HepG2 (cell line): ENCODE measurements around the gene FAM131C. TPM values are rescaled to one million over a fixed set of nuclear protein-coding genes. Genes with fewer than 3 reads are reported as not detected.

Source experiments
- ATAC-seq: fragments of 200-7000 bp; cut with Tn5 transposase; 3 replicates; pipeline ENCODE4 v1.9.1; 2020; ENCODE audit warnings: mild to moderate bottlenecking, moderate library complexity
- BruUV-seq: library from RNA; stranded (reverse); fragments of 400-500 nt; replicated peaks from 2 replicates; lab custom pipeline; 2021; lab: Mats Ljungman, UMichigan
- CTCF ChIA-PET: fragments of 300-600 bp; formaldehyde crosslinking; extraction: SDS; loops from one replicate; lab custom pipeline; 2021; ENCODE audit warnings: low total read pairs, inconsistent platforms, low intra/inter-chr PET ratio; lab: Yijun Ruan, JAX
- POLR2A ChIA-PET: fragments of 350-600 bp; sonication (Branson Sonifier 250); formaldehyde crosslinking; loops from one replicate; lab custom pipeline; 2020; ENCODE audit warnings: antibody characterized with exemption, inconsistent platforms; lab: Yijun Ruan, JAX
- DNase-seq: peaks from one replicate; pipeline ENCODE4 v3.0.0-alpha.2; 2015; ENCODE audit warnings: low spot score
- FAIRE-seq: peaks from 3 replicates; lab custom pipeline; 2011; peaks lifted over from hg19 to GRCh38; lab: Jason Lieb, UNC
- H2AFZ ChIP-seq: one replicate; pipeline ENCODE4 v1.6.1; 2011; ENCODE audit warnings: low read length, inconsistent platforms
- H3K27ac ChIP-seq: fragments of 300-600 bp; 3 replicates; pipeline ENCODE4 v1.8.0; 2011; ENCODE audit warnings: mixed run types, mild to moderate bottlenecking, mixed read lengths, low read length, inconsistent platforms; ENCODE audit not compliant: insufficient read depth; ENCODE audit errors: extremely low read length
- H3K27me3 ChIP-seq, 2 experiments: fragments of 200-600 bp in 1 of 2; 2 replicates in 1 of 2; 3 replicates in 1 of 2; pipeline versions ENCODE4 v1.6.0 to v1.8.0; 2011; ENCODE audit warnings: low read length in 2 of 2, mild to moderate bottlenecking in 2 of 2, moderate library complexity in 2 of 2, inconsistent platforms in 1 of 2; ENCODE audit not compliant: insufficient read depth in 2 of 2, control insufficient read depth in 1 of 2
- H3K36me3 ChIP-seq, 2 experiments: fragments of 200-600 bp in 1 of 2; replicated peaks in 1 of 2; 2 replicates in 1 of 2; 3 replicates in 1 of 2; pipeline versions ENCODE4 v1.5.1 to v1.8.0; 2011; ENCODE audit warnings: low read length in 2 of 2, inconsistent platforms in 1 of 2; ENCODE audit not compliant: insufficient read depth in 2 of 2, control insufficient read depth in 1 of 2
- H3K4me1 ChIP-seq: 2 replicates; pipeline ENCODE4 v1.5.1; 2012; ENCODE audit warnings: low read length, inconsistent platforms; ENCODE audit not compliant: insufficient read depth
- H3K4me2 ChIP-seq: 2 replicates; pipeline ENCODE4 v1.6.0; 2011; ENCODE audit warnings: low read depth, low read length, inconsistent platforms
- H3K4me3 ChIP-seq, 3 experiments: fragments of 200-600 bp in 1 of 3; sonication (generic), shearing (Covaris generic) in 1 of 3; replicated peaks in 1 of 3; 2 replicates each; pipeline ENCODE4 v1.5.1; 2011 to 2016; ENCODE audit warnings: low read length in 3 of 3, inconsistent platforms in 2 of 3, low read depth in 2 of 3, mild to moderate bottlenecking in 2 of 3, control low read depth in 1 of 3, mixed read lengths in 1 of 3; ENCODE audit not compliant: insufficient read depth in 1 of 3
- H3K79me2 ChIP-seq: one replicate; pipeline ENCODE4 v1.6.1; 2011; ENCODE audit warnings: low read length, inconsistent platforms; ENCODE audit not compliant: insufficient read depth
- H3K9ac ChIP-seq: 2 replicates; pipeline ENCODE4 v1.6.0; 2011; ENCODE audit warnings: mild to moderate bottlenecking, low read depth, low read length, inconsistent platforms; ENCODE audit not compliant: insufficient read depth
- H3K9me3 ChIP-seq: 2 replicates; pipeline ENCODE4 v1.5.1; 2012; ENCODE audit warnings: mild to moderate bottlenecking, low read length
- H4K20me1 ChIP-seq: 2 replicates; pipeline ENCODE4 v1.6.0; 2011; ENCODE audit warnings: inconsistent platforms, mild to moderate bottlenecking, low read length, moderate library complexity; ENCODE audit not compliant: insufficient read depth
- FIP1L1 ChIP-seq: fragments of 200-400 bp; formaldehyde crosslinking; IDR thresholded peaks from 2 replicates; pipeline ENCODE4 v1.6.1; 2018; ENCODE audit warnings: low read depth, mild to moderate bottlenecking, low read length, moderate library complexity, borderline replicate concordance; ENCODE audit not compliant: insufficient read depth
- HNRNPH1 ChIP-seq: fragments of 200-400 bp; formaldehyde crosslinking; optimal IDR thresholded peaks from 2 replicates; pipeline ENCODE3; 2017; ENCODE audit warnings: mild to moderate bottlenecking, low read depth, low read length
- RARA ChIP-seq: IDR thresholded peaks from 2 replicates; pipeline ENCODE4 v1.6.1; 2016; ENCODE audit warnings: missing genetic modification reagents, missing compliant biosample characterization
- ZNF264 ChIP-seq: sonication (generic); formaldehyde crosslinking; IDR thresholded peaks from 2 replicates; pipeline ENCODE4 v1.4.0; 2020; ENCODE audit warnings: missing genetic modification reagents
- WGBS: methylation state at CpG from one replicate; pipeline ENCODE4 v1.1.6; 2017; ENCODE audit warnings: low lambda C conversion rate; 5-methylcytosine and 5-hydroxymethylcytosine counted together
- in situ Hi-C: cut with HindIII; loops from 2 replicates; pipeline ENCODE4 v1.10.0; 2017; ENCODE audit warnings: low pct_unique_long_range_greater_than_20kb; ENCODE audit not compliant: extremely low pct_ligation_motif_present
- intact Hi-C: fragments of 100-400 bp; cut with micrococcal nuclease; formaldehyde crosslinking; loops from one replicate; pipeline ENCODE4 v1.10.0; 2022; ENCODE audit not compliant: unreplicated experiment
- polyA plus RNA-seq, 8 experiments: library from polyadenylated mRNA; depleted of rRNA in 3 of 8; stranded (reverse) in 7 of 8; unstranded in 1 of 8; fragments of >200 nt; fragmentation: Illumina TruSeq in 4 of 8; extraction: Trizol in 4 of 8; gene quantifications; 2 replicates each; pipeline versions ENCODE4 v1.2.1 to v1.2.3, GENCODE V29; 2011 to 2016; ENCODE audit warnings: low read depth in 4 of 8, missing spikeins in 1 of 8, mixed read lengths in 1 of 8; ENCODE audit not compliant: insufficient read depth in 1 of 8
- total RNA-seq, 5 experiments: library from RNA; depleted of rRNA; stranded (reverse); fragments of >200 nt; fragmentation: Illumina TruSeq; extraction: Trizol; gene quantifications; 2 replicates each; pipeline ENCODE4 v1.2.3, GENCODE V29; 2016; ENCODE audit warnings: low read depth in 1 of 5

The FAM131C gene
- total and polyA plus RNA-seq, 2 of the 13 experiments (the other 11 are each of a cell fraction or from before 2014, with no cell fraction given): 0.07 TPM; not detected in 1

DNA sequence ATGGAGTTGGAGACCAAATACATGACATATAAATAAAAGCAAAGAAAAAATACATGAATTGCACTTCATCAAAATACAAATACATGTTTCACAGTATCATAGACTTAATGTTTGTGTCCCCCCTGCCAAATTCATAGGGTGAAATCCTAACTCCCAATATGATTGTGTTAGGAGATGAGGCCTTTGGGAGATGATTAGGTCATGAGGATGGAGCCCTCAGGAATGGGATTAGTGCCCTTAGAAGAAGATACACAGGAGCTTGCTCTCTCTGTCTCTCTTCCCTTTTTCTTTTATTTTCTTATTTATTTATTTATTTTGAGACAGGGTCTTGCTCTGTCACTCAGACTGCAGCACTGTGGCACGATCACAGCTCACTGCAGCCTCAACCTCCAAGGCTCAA lies 26.0 kb upstream of the FAM131C start:
- Histone ChIP-seq H3K36me3 (no peaks in the 10 kb centered on the region), H3K4me2 (no peak overlapping the region), H3K9ac (no peak overlapping the region), H3K79me2 (no peaks in the 10 kb centered on the region), H3K27me3 (peaks cover 0 to 19% of the 10 kb centered on the region in 2 experiments), H3K9me3 (no peaks in the 10 kb centered on the region), H3K27ac (no peak overlapping the region), H3K4me3 (no peak overlapping the region), H3K4me1 (peaks cover 48% of the 10 kb centered on the region), H4K20me1 (no peaks in the 10 kb centered on the region), H2AFZ (no peak overlapping the region)
- in situ Hi-C loops (no loop called here), intact Hi-C loops (no loop called here)
- CTCF ChIA-PET: no interaction called here
- no peak for DNase-seq
- 77% methylated on average over 1 of the region's 1 CpG for WGBS
- no TSS peak for BruUV-seq
- POLR2A ChIA-PET: no interaction called here
- no peak for ATAC-seq
- FAIRE-seq: no peak
- TF ChIP-seq ZNF264: peak; percentile 98
- no peak for TF ChIP-seq HNRNPH1

DNA sequence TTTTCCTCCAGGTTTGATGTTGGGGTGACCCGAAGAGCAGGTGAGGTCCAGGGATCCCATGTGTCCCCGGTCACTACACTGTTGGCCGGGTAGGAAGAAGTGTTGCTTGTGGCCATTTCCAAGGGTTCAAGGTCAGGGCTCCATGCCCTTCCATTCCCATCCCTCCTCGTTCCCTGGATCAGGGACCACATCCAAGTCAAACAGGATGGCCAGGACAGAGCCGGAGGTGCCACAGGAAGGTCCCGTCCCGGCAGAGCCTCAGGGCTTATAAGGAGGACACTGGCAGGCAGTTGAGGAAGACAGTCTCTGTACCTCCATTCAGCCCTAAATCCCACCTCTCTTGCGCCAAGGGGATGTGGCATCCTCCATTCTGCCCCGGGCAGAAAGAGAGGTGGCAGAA lies 22.0 kb upstream of the FAM131C start:
- CTCF ChIA-PET: no interaction called here
- no peak for DNase-seq
- POLR2A ChIA-PET: no interaction called here
- Histone ChIP-seq H3K36me3 (no peaks in the 10 kb centered on the region), H3K4me3 (no peak overlapping the region), H4K20me1 (no peaks in the 10 kb centered on the region), H3K4me2 (no peak overlapping the region), H3K79me2 (no peaks in the 10 kb centered on the region), H3K27ac (no peak overlapping the region), H3K9ac (no peak overlapping the region), H3K9me3 (no peaks in the 10 kb centered on the region), H3K4me1 (peaks cover 58% of the 10 kb centered on the region), H2AFZ (no peak overlapping the region), H3K27me3 (peaks cover 0 to 55% of the 10 kb centered on the region in 2 experiments; a peak in 4 of 5 replicates)
- no peak for ATAC-seq
- no peak for FAIRE-seq
- WGBS: 22% methylated on average over 9 of the region's 9 CpGs
- intact Hi-C loops: no loop called here
- TF ChIP-seq FIP1L1: no peak
- peak; percentile 68 for TF ChIP-seq RARA (CRISPR knock-in tag)
- no TSS peak for BruUV-seq
- in situ Hi-C loops: no loop called here
